Measurements from ENCODE around the gene TMC4. TPM values are rescaled to one million over a fixed set of nuclear protein-coding genes. Genes with fewer than 3 reads are reported as not detected.

TMC4 gene
- total and polyA plus RNA-seq, 2 donors (not counting 1 experiment from before 2014, with no cell fraction given), result not detected

DNA sequence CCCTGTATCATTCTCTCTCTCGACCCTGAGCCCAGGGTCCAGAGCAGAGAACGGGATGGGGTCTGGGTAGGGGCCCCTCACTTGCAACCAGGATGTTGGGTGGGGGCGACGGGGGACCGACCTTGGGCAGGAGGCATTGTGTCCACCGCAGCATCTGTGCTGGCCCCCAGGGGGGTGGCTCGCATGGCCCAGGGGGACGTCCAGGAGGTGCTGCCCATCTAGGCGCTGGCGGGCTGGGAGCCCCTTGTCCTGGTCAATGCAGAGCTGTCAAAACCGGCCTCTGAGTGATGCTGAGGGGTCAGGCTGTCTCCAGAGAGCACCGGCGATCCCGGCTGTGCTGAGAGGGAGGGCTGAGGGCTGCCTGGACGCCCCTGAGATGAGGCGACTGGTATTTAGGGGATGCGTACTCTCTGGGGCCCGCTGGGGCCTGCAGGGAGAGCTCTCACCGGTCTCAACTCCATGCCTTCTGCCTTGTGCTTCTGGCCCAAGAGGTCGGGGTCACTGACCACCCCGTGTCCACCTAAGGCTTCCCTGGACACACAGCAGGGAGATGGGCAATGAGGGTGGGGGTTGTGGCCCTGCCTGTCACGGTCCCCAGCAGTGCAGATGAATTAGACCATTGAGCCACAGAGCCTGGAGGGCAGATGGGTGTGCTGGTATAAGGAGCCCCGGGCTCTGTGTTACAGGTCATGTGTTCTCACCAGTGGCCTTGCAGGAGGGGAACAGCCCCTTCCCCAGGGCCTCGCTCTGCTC is 36.3 kb upstream of the TMC4 start:
- intact Hi-C loops (cut with micrococcal nuclease), result no loop called here
- peak; percentile 24 for DNase-seq
- Histone ChIP-seq H3K4me3 (ENCODE audit: control extremely low read depth in 1 of 5, extremely low read depth in 1 of 5, insufficient read depth in 1 of 5, low read depth in 2 of 5, low read length in 4 of 5) (no peak overlapping the region), H3K9ac (ENCODE audit: low read length) (no peak overlapping the region), H4K20me1 (ENCODE audit: control insufficient read depth, insufficient read depth, low read length, poor library complexity, severe bottlenecking) (peaks cover 69% of the 10 kb centered on the region), H3K36me3 (replicated peaks in 1 of 2; ENCODE audit: control extremely low read depth in 1 of 2, control insufficient read depth in 1 of 2, extremely low read depth in 1 of 2, insufficient read depth in 2 of 2, low read length in 1 of 2) (peaks cover 0 to 36% of the 10 kb centered on the region in 2 experiments), H3K4me2 (replicated peaks; ENCODE audit: low read depth, low read length, poor library complexity, severe bottlenecking) (no peak overlapping the region), H3K4me1 (ENCODE audit: control insufficient read depth in 2 of 2, insufficient read depth in 2 of 2, low read length in 2 of 2) (peaks cover 24 to 57% of the 10 kb centered on the region in 2 donors), H3K27ac (ENCODE audit: low read length in 2 of 2) (no peak overlapping the region), H3K27me3 (replicated peaks in 1 of 4; ENCODE audit: control extremely low read depth in 1 of 4, control insufficient read depth in 3 of 4, insufficient read depth in 4 of 4, low read length in 3 of 4) (no peaks in the 10 kb centered on the region), H3K9me3 (ENCODE audit: control extremely low read depth in 1 of 3, control insufficient read depth in 2 of 3, insufficient read depth in 1 of 3, low read length in 2 of 3) (no peaks in the 10 kb centered on the region), H2AFZ (ENCODE audit: insufficient read depth, low read depth, low read length, poor library complexity, severe bottlenecking) (no peak overlapping the region), H3K79me2 (ENCODE audit: control insufficient read depth, insufficient read depth, low read length) (peaks cover 67% of the 10 kb centered on the region)
- WGBS (ENCODE audit: insufficient coverage), result 77% methylated on average over 23 of the region's 24 CpGs
- TF ChIP-seq EZH2 (IDR thresholded peaks at IDR 0.05; ENCODE audit: borderline replicate concordance, insufficient read depth, low read depth, low read length, poor library complexity, severe bottlenecking), result no peak
- peaks cover 55% of the 10 kb centered on the region for H3K4me1 Mint-ChIP-seq
- H3K27ac Mint-ChIP-seq, result peak overlapping the region; percentile 26
- no peaks in the 10 kb centered on the region for H3K9me3 Mint-ChIP-seq (ENCODE audit: insufficient read depth)
- POLR2A ChIA-PET, result interaction anchor here (1.5 kb wide), 1 partner anchor 18 kb away, joined by 4 read pairs; the partner anchor contains the start of gene TSEN34
- no peak for ATAC-seq (ENCODE audit: low read depth)
- H3K27me3 Mint-ChIP-seq, result no peaks in the 10 kb centered on the region
- CTCF ChIA-PET, result interaction anchor here (1.3 kb wide), 1 partner anchor 56 kb away, joined by 3 read pairs; no protein-coding TSS in a partner anchor
- no peak overlapping the region for H3K4me3 Mint-ChIP-seq

- Histone ChIP-seq H3K9ac (ENCODE audit: low read length) (no peak overlapping the region), H3K36me3 (replicated peaks in 1 of 2; ENCODE audit: control extremely low read depth in 1 of 2, control insufficient read depth in 1 of 2, extremely low read depth in 1 of 2, insufficient read depth in 2 of 2, low read length in 1 of 2) (peaks cover 0 to 42% of the 10 kb centered on the region in 2 experiments), H2AFZ (ENCODE audit: insufficient read depth, low read depth, low read length, poor library complexity, severe bottlenecking) (no peak overlapping the region), H3K9me3 (ENCODE audit: control extremely low read depth in 1 of 3, control insufficient read depth in 2 of 3, insufficient read depth in 1 of 3, low read length in 2 of 3) (no peaks in the 10 kb centered on the region), H3K4me1 (ENCODE audit: control insufficient read depth in 2 of 2, insufficient read depth in 2 of 2, low read length in 2 of 2) (peaks cover 26 to 62% of the 10 kb centered on the region in 2 donors), H3K4me2 (replicated peaks; ENCODE audit: low read depth, low read length, poor library complexity, severe bottlenecking) (peak overlapping the region; percentile 21), H3K79me2 (ENCODE audit: control insufficient read depth, insufficient read depth, low read length) (peaks cover 72% of the 10 kb centered on the region), H3K4me3 (ENCODE audit: control extremely low read depth in 1 of 5, extremely low read depth in 1 of 5, insufficient read depth in 1 of 5, low read depth in 2 of 5, low read length in 4 of 5) (no peak overlapping the region), H3K27ac (ENCODE audit: low read length in 2 of 2) (peak overlapping the region in 1 of 2 donors; percentile 21), H3K27me3 (replicated peaks in 1 of 4; ENCODE audit: control extremely low read depth in 1 of 4, control insufficient read depth in 3 of 4, insufficient read depth in 4 of 4, low read length in 3 of 4) (no peaks in the 10 kb centered on the region), H4K20me1 (ENCODE audit: control insufficient read depth, insufficient read depth, low read length, poor library complexity, severe bottlenecking) (peaks cover 74% of the 10 kb centered on the region)
- ATAC-seq (ENCODE audit: low read depth) (no peak), DNase-seq (no peak)
- TF ChIP-seq, protein P1, sequence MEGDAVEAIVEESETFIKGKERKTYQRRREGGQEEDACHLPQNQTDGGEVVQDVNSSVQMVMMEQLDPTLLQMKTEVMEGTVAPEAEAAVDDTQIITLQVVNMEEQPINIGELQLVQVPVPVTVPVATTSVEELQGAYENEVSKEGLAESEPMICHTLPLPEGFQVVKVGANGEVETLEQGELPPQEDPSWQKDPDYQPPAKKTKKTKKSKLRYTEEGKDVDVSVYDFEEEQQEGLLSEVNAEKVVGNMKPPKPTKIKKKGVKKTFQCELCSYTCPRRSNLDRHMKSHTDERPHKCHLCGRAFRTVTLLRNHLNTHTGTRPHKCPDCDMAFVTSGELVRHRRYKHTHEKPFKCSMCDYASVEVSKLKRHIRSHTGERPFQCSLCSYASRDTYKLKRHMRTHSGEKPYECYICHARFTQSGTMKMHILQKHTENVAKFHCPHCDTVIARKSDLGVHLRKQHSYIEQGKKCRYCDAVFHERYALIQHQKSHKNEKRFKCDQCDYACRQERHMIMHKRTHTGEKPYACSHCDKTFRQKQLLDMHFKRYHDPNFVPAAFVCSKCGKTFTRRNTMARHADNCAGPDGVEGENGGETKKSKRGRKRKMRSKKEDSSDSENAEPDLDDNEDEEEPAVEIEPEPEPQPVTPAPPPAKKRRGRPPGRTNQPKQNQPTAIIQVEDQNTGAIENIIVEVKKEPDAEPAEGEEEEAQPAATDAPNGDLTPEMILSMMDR (IDR thresholded peaks at IDR 0.05), result no peak
- TF ChIP-seq EZH2 (IDR thresholded peaks at IDR 0.05; ENCODE audit: borderline replicate concordance, insufficient read depth, low read depth, low read length, poor library complexity, severe bottlenecking), result no peak
- Mint-ChIP-seq H3K4me3 (no peak overlapping the region), H3K9me3 (ENCODE audit: insufficient read depth) (no peaks in the 10 kb centered on the region), H3K4me1 (peaks cover 60% of the 10 kb centered on the region), H3K27me3 (no peaks in the 10 kb centered on the region), H3K27ac (peak overlapping the region; percentile 62)
- POLR2A ChIA-PET, result interaction anchor here (1.3 to 1.5 kb wide), 2 partner anchors 18 to 19 kb away, joined by 4 to 5 read pairs; partner anchors contain the start of genes MBOAT7 and TSEN34
- CTCF ChIA-PET, result interaction anchor here (0.6 to 1.3 kb wide), 3 partner anchors 20 to 182 kb away, joined by 3 read pairs; partner anchors contain the start of gene MBOAT7
- intact Hi-C loops (cut with micrococcal nuclease), result no loop called here
- 83% methylated on average over 5 of the region's 8 CpGs for WGBS (ENCODE audit: insufficient coverage)
Observed at GRCh38 chr19:54208784-54209057, 35.8 kb upstream of the TMC4 start.

All from B cell (primary cell).